ENCODE measurements around the gene REPS2. TPM values are rescaled to one million over a fixed set of nuclear protein-coding genes. Genes with fewer than 3 reads are reported as not detected.

The REPS2 gene
- total and polyA plus RNA-seq, 2 experiments from 2014 or later: 1.2 to 4.4 TPM

GRCh38 chrX:17104433-17104832 lies 158.0 kb downstream of the REPS2 start (continued):
- TF ChIP-seq ZNF462 (CRISPR knock-in tag; IDR thresholded peaks at IDR 0.05): no peak
- no peak for TF ChIP-seq EZH2 (IDR thresholded peaks at IDR 0.05; ENCODE audit: low read depth, unreplicated experiment)
- TF ChIP-seq STAT1 (IDR thresholded peaks at IDR 0.05; ENCODE audit: unreplicated experiment): no peak
- no peak for TF ChIP-seq CREB1 (CRISPR knock-in tag; IDR thresholded peaks at IDR 0.05; ENCODE audit: low read depth)
- no peak for TF ChIP-seq ETS1 (IDR thresholded peaks at IDR 0.05)
- no peak for TF ChIP-seq POLR2AphosphoS5 (IDR thresholded peaks at IDR 0.05; ENCODE audit: low read depth)
- TF ChIP-seq ZNF114 (CRISPR knock-in tag; IDR thresholded peaks at IDR 0.05): no peak
- TF ChIP-seq ZNF331 (CRISPR knock-in tag; IDR thresholded peaks at IDR 0.05; ENCODE audit: low read depth): no peak
- TF ChIP-seq EZH2phosphoT487 (IDR thresholded peaks at IDR 0.05; ENCODE audit: unreplicated experiment): no peak

GRCh38 chrX:17120816-17121215 lies 174.4 kb downstream of the REPS2 start:
- Mint-ChIP-seq H3K27ac (no peak overlapping the region), H3K4me3 (no peak overlapping the region), H3K4me1 (peaks cover 3% of the 10 kb centered on the region; the same call in 1 of the 3 replicates), H3K9me3 (peaks cover 2% of the 10 kb centered on the region; the same call in 2 of the 3 replicates), H3K36me3 (ENCODE audit: low read depth) (peaks cover 8% of the 10 kb centered on the region; the same call in 2 of the 3 replicates), H3K27me3 (ENCODE audit: insufficient read depth, low read depth, poor library complexity) (peaks cover 1% of the 10 kb centered on the region)
- Histone ChIP-seq H2AFZ (no peak overlapping the region), H3K79me2 (replicated peaks; ENCODE audit: insufficient read depth) (no peaks in the 10 kb centered on the region), H3K4me1 (ENCODE audit: insufficient read depth) (no peaks in the 10 kb centered on the region), H3F3A (replicated peaks; ENCODE audit: low read depth) (no peaks in the 10 kb centered on the region), H3K27me3 (ENCODE audit: insufficient read depth) (no peaks in the 10 kb centered on the region), H3K36me3 (ENCODE audit: insufficient read depth) (no peaks in the 10 kb centered on the region), H3K4me3 (no peak overlapping the region), H3K9me2 (ENCODE audit: insufficient read depth) (no peaks in the 10 kb centered on the region), H3K4me2 (no peak overlapping the region), H4K20me1 (replicated peaks; ENCODE audit: insufficient read depth) (no peaks in the 10 kb centered on the region), H3K27ac (ENCODE audit: low read depth) (no peak overlapping the region)
- ATAC-seq: no peak
- DNase-seq (ENCODE audit: low spot score): no peak
- TF ChIP-seq REST (IDR thresholded peaks at IDR 0.05; ENCODE audit: unreplicated experiment): no peak
- no peak for TF ChIP-seq NANOG (IDR thresholded peaks at IDR 0.05; ENCODE audit: borderline replicate concordance)
- no peak for TF ChIP-seq POLR2AphosphoS5 (IDR thresholded peaks at IDR 0.05; ENCODE audit: low read depth)

Data from GM23338 (cell line).